22Rv1 (cell line): Measurements from ENCODE around the gene SLC26A6.

Experiments
- H3K27ac ChIP-seq: fragments of 450-650 bp; 2 replicates; pipeline ENCODE4 v1.5.1; 2017
- CTCF ChIP-seq: fragments of 450-650 bp; IDR thresholded peaks from 2 replicates; pipeline ENCODE4 v1.5.1; 2017; ENCODE audit warnings: mild to moderate bottlenecking
- ZFX ChIP-seq: fragments of 450-650 bp; IDR thresholded peaks from 2 replicates; pipeline ENCODE4 v1.6.1; 2017; ENCODE audit warnings: antibody characterized with exemption, borderline replicate concordance

SLC26A6 gene

GRCh38 chr3:48651771-48652170 lies 16.5 kb upstream of the SLC26A6 start:
- H3K27ac ChIP-seq = no peak overlapping the region
- TF ChIP-seq CTCF = no peak
- no peak for TF ChIP-seq ZFX

GRCh38 chr3:48650723-48651122 lies 15.5 kb upstream of the SLC26A6 start:
- H3K27ac ChIP-seq = no peak overlapping the region
- TF ChIP-seq ZFX (no peak), CTCF (no peak)

- TF ChIP-seq CTCF (no peak), ZFX (no peak)
- no peak overlapping the region for H3K27ac ChIP-seq
Measured at GRCh38 chr3:48648188-48648850, 13.1 kb upstream of the SLC26A6 start.

- TF ChIP-seq ZFX (no peak), CTCF (no peak)
- no peak overlapping the region for H3K27ac ChIP-seq
Measured at GRCh38 chr3:48647714-48648113, 12.5 kb upstream of the SLC26A6 start.

- no peak overlapping the region for H3K27ac ChIP-seq
- no peak for TF ChIP-seq CTCF
- TF ChIP-seq ZFX = no peak
Measured at GRCh38 chr3:48644898-48645760, 9.9 kb upstream of the SLC26A6 start.

GRCh38 chr3:48642605-48643004 lies 7.3 kb upstream of the SLC26A6 start:
- H3K27ac ChIP-seq = no peak overlapping the region
- TF ChIP-seq CTCF = no peak
- no peak for TF ChIP-seq ZFX

- H3K27ac ChIP-seq = no peak overlapping the region
- TF ChIP-seq ZFX = no peak
- no peak for TF ChIP-seq CTCF
Measured at GRCh38 chr3:48641396-48641795, 6.1 kb upstream of the SLC26A6 start.
